HPDE6-E6E7 (cell line): ENCODE results near the gene KBTBD7.

Experiments used
- DNase-seq: peaks from one replicate; pipeline ENCODE4 v3.0.0; 2011; ENCODE audit warnings: missing footprints; ENCODE audit errors: extremely low spot score

The KBTBD7 gene

GRCh38 chr13:41193919-41194824 lies at the start of gene KBTBD7:
Gene KBTBD7 (minus strand): TSS chr13:41194569. CDS start chr13:41194257, 312 bp downstream.
- peak; percentile 52 for DNase-seq

GRCh38 chr13:41241626-41242025 lies 47.3 kb upstream of the KBTBD7 start:
- DNase-seq = no peak

GRCh38 chr13:41236369-41236768 lies 42.0 kb upstream of the KBTBD7 start:
- no peak for DNase-seq

- no peak for DNase-seq
Observed at GRCh38 chr13:41232578-41233480, 38.5 kb upstream of the KBTBD7 start.

GRCh38 chr13:41231786-41232185 lies 37.4 kb upstream of the KBTBD7 start:
- DNase-seq = no peak

- DNase-seq = no peak
Observed at GRCh38 chr13:41231025-41231677, 36.8 kb upstream of the KBTBD7 start.

- DNase-seq = no peak
Observed at GRCh38 chr13:41229356-41229755, 35.0 kb upstream of the KBTBD7 start.

- no peak for DNase-seq
Observed at GRCh38 chr13:41224113-41225110, 30.0 kb upstream of the KBTBD7 start.

GRCh38 chr13:41222259-41222852 lies 28.0 kb upstream of the KBTBD7 start:
- DNase-seq = peak; percentile 20

- DNase-seq = no peak
Observed at GRCh38 chr13:41220401-41220800, 26.0 kb upstream of the KBTBD7 start.

GRCh38 chr13:41216160-41216559 lies 21.8 kb upstream of the KBTBD7 start:
- DNase-seq = no peak

GRCh38 chr13:41213919-41214318 lies 19.6 kb upstream of the KBTBD7 start:
- DNase-seq = no peak

GRCh38 chr13:41213316-41213715 lies 18.9 kb upstream of the KBTBD7 start:
- DNase-seq = no peak

- DNase-seq = no peak
Observed at GRCh38 chr13:41212881-41213280, 18.5 kb upstream of the KBTBD7 start.

GRCh38 chr13:41211062-41211461 lies 16.7 kb upstream of the KBTBD7 start:
- no peak for DNase-seq

GRCh38 chr13:41206467-41206866 lies 12.1 kb upstream of the KBTBD7 start:
- DNase-seq = no peak

GRCh38 chr13:41203810-41204209 lies 9.4 kb upstream of the KBTBD7 start:
- DNase-seq = no peak

- no peak for DNase-seq
Observed at GRCh38 chr13:41200126-41200525, 5.8 kb upstream of the KBTBD7 start.

GRCh38 chr13:41199526-41199925 lies 5.2 kb upstream of the KBTBD7 start:
- DNase-seq = no peak

GRCh38 chr13:41199079-41199478 lies 4.7 kb upstream of the KBTBD7 start:
- DNase-seq = no peak
